ENCODE measurements around the gene NMBR.
"Not testable (repeated sequence)": the region's sequence is repeated elsewhere in the genome, so short reads cannot be mapped to it uniquely, and the experiment has no call there.

Gene NMBR

DNA sequence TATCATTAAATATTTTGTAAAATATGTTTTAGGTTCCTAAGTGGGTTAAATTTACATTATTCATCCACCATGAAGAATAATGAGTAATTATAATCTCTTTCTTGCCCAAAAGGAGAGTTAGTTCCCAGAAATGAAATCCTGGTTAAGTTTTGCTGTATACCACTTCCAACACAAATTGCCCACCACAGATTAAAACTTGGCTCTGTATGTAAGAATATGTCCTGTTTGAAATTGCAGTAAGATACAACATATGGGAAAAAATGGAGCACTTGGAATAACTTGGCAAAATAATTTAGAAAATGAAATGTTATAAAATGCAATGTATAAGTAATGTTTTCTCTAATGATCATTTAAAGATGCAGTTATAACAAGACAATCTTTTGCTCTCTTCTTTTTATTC lies 78.5 kb downstream of the NMBR start:
- TF ChIP-seq, protein P1, sequence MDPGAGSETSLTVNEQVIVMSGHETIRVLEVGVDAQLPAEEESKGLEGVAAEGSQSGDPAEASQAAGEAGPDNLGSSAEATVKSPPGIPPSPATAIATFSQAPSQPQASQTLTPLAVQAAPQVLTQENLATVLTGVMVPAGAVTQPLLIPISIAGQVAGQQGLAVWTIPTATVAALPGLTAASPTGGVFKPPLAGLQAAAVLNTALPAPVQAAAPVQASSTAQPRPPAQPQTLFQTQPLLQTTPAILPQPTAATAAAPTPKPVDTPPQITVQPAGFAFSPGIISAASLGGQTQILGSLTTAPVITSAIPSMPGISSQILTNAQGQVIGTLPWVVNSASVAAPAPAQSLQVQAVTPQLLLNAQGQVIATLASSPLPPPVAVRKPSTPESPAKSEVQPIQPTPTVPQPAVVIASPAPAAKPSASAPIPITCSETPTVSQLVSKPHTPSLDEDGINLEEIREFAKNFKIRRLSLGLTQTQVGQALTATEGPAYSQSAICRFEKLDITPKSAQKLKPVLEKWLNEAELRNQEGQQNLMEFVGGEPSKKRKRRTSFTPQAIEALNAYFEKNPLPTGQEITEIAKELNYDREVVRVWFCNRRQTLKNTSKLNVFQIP (CRISPR knock-in tag; IDR thresholded peaks at IDR 0.05; ENCODE audit: borderline replicate concordance, low read depth) = no peak
- no peak for TF ChIP-seq GLIS3 (CRISPR knock-in tag; IDR thresholded peaks at IDR 0.05)
- ATAC-seq = no peak

DNA sequence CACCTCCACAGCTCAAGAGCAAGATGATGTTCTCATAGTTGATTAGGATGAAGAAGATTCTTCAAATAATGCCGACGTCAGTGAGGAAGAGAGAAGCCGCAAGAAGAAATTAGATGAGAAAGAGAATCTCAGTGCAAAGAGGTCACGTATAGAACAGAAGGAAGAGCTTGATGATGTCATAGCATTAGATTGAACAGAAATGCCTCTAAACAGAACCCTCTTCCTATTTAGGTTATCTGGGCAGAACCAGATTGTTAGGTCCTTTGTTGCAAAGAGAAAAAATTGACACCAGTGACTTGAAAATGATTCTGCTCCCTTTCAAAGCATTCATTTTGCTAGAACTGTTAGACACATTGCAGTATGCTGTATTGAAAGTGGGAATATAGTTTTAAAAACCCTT lies 84.1 kb downstream of the NMBR start:
- not testable (repeated sequence) for ATAC-seq

DNA sequence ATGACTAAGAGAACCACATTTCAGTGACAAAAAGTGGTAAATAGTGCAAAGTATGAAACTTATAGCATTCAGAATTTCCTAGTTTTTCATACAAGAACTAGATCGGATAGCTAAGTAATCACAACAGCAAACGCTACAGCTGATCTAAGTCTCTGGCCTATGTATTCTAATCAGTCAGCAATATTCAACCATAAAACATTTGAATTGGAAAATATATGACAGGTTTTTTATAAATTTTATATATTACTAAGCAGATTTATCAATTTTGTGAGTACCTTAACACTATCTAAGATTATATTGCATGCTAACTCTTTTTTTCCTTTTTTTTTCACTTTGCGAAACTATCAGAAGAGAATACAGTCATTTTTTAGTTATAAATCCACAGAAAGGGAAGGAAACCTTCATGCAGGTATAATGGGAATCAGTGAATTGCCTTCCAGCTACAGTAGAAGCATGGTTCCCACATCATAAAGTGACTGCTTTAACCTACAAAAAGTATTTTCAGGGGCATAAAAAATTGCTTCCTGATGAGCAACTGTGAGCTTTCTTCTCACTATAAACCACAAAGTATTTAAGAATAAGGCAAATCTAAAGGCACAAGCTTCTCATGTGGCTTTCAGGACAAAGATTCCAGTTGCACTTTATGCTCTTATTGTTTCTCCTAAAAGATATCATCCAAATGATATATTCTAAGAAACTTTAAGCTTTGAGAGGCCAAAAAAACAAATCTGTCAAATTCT lies 88.2 kb downstream of the NMBR start:
- TF ChIP-seq ZFP30 (CRISPR knock-in tag; IDR thresholded peaks at IDR 0.05) (no peak), GLIS3 (CRISPR knock-in tag; IDR thresholded peaks at IDR 0.05) (no peak), PPARA (CRISPR knock-in tag; IDR thresholded peaks at IDR 0.05; ENCODE audit: borderline replicate concordance) (no peak), RARB (CRISPR knock-in tag; IDR thresholded peaks at IDR 0.05) (no peak), OSR1 (CRISPR knock-in tag; IDR thresholded peaks at IDR 0.05) (no peak), ZNF70 (CRISPR knock-in tag; IDR thresholded peaks at IDR 0.05) (no peak), ZFP3 (CRISPR knock-in tag; IDR thresholded peaks at IDR 0.05) (no peak), ISL1 (CRISPR knock-in tag; IDR thresholded peaks at IDR 0.05) (no peak), TOX (CRISPR knock-in tag; IDR thresholded peaks at IDR 0.05; ENCODE audit: borderline replicate concordance) (no peak), ZC3H10 (CRISPR knock-in tag; IDR thresholded peaks at IDR 0.05) (no peak), ARNTL (CRISPR knock-in tag; IDR thresholded peaks at IDR 0.05; ENCODE audit: borderline replicate concordance, low read depth) (no peak), CSDC2 (CRISPR knock-in tag; IDR thresholded peaks at IDR 0.05) (no peak)
- TF ChIP-seq, protein P2, sequence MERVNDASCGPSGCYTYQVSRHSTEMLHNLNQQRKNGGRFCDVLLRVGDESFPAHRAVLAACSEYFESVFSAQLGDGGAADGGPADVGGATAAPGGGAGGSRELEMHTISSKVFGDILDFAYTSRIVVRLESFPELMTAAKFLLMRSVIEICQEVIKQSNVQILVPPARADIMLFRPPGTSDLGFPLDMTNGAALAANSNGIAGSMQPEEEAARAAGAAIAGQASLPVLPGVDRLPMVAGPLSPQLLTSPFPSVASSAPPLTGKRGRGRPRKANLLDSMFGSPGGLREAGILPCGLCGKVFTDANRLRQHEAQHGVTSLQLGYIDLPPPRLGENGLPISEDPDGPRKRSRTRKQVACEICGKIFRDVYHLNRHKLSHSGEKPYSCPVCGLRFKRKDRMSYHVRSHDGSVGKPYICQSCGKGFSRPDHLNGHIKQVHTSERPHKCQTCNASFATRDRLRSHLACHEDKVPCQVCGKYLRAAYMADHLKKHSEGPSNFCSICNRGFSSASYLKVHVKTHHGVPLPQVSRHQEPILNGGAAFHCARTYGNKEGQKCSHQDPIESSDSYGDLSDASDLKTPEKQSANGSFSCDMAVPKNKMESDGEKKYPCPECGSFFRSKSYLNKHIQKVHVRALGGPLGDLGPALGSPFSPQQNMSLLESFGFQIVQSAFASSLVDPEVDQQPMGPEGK (CRISPR knock-in tag; IDR thresholded peaks at IDR 0.05; ENCODE audit: borderline replicate concordance) = no peak
- TF ChIP-seq, protein P3, sequence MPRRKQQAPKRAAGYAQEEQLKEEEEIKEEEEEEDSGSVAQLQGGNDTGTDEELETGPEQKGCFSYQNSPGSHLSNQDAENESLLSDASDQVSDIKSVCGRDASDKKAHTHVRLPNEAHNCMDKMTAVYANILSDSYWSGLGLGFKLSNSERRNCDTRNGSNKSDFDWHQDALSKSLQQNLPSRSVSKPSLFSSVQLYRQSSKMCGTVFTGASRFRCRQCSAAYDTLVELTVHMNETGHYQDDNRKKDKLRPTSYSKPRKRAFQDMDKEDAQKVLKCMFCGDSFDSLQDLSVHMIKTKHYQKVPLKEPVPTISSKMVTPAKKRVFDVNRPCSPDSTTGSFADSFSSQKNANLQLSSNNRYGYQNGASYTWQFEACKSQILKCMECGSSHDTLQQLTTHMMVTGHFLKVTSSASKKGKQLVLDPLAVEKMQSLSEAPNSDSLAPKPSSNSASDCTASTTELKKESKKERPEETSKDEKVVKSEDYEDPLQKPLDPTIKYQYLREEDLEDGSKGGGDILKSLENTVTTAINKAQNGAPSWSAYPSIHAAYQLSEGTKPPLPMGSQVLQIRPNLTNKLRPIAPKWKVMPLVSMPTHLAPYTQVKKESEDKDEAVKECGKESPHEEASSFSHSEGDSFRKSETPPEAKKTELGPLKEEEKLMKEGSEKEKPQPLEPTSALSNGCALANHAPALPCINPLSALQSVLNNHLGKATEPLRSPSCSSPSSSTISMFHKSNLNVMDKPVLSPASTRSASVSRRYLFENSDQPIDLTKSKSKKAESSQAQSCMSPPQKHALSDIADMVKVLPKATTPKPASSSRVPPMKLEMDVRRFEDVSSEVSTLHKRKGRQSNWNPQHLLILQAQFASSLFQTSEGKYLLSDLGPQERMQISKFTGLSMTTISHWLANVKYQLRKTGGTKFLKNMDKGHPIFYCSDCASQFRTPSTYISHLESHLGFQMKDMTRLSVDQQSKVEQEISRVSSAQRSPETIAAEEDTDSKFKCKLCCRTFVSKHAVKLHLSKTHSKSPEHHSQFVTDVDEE (CRISPR knock-in tag; IDR thresholded peaks at IDR 0.05) = no peak

DNA sequence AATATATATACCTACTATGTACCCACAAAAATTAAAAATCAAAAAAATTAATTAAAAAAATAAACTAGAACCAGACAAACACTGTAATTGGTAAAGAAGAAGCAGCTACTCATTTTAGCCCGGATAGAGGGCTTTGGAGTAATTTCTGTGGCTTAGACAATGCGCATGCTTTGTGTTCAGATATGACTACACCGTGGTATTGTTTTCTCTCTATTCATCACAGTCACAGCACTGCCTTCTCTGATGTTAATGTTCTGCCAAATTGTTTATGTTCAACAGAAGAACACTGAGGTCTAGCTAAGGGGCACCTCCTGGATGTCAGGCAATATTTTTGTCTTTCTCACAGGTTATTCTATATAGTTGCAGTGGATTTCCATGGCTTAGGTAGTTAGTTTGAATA lies 91.7 kb downstream of the NMBR start:
- ATAC-seq = no peak
- TF ChIP-seq ZNF565 (CRISPR knock-in tag; conservative IDR thresholded peaks at IDR 0.05; ENCODE audit: low read depth) = no peak
- TF ChIP-seq OSR1 (CRISPR knock-in tag; IDR thresholded peaks at IDR 0.05) = no peak
- TF ChIP-seq ARNTL (CRISPR knock-in tag; IDR thresholded peaks at IDR 0.05; ENCODE audit: borderline replicate concordance, low read depth) = no peak
- no peak for TF ChIP-seq SNAI2 (CRISPR knock-in tag; IDR thresholded peaks at IDR 0.05)
- TF ChIP-seq, protein P1 (CRISPR knock-in tag; IDR thresholded peaks at IDR 0.05; ENCODE audit: borderline replicate concordance, low read depth) = no peak
- TF ChIP-seq RARB (CRISPR knock-in tag; IDR thresholded peaks at IDR 0.05) = no peak
- no peak for TF ChIP-seq TOX (CRISPR knock-in tag; IDR thresholded peaks at IDR 0.05; ENCODE audit: borderline replicate concordance)
- no peak for TF ChIP-seq ZFP30 (CRISPR knock-in tag; IDR thresholded peaks at IDR 0.05)
- TF ChIP-seq ZFP3 (CRISPR knock-in tag; IDR thresholded peaks at IDR 0.05) = no peak

More for the DNA sequence above, 88.2 kb downstream of the NMBR start:
- ATAC-seq = no peak

DNA sequence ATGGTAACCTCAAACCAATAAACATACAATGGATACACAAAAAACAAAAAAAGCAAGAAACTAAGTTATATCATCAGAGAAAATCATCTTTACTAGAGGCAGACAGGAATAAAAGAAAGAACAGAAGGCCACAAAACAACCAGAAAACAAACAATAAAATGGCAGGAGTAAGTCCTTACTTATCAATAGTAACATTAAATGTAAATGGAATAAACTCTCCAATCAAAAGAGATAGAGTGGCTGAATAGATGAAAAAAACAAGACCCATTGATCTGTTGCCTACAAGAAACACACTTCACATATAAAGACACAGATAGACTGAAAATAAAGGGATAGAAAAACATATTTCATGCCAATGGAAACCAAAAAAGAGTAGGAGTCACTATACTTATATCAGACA lies 95.5 kb downstream of the NMBR start:
- TF ChIP-seq, protein P3 (CRISPR knock-in tag; IDR thresholded peaks at IDR 0.05) = no peak
- TF ChIP-seq CSDC2 (CRISPR knock-in tag; IDR thresholded peaks at IDR 0.05) (no peak), RARB (CRISPR knock-in tag; IDR thresholded peaks at IDR 0.05) (no peak), ZC3H10 (CRISPR knock-in tag; IDR thresholded peaks at IDR 0.05) (no peak), ZFP3 (CRISPR knock-in tag; IDR thresholded peaks at IDR 0.05) (no peak), PPARA (CRISPR knock-in tag; IDR thresholded peaks at IDR 0.05; ENCODE audit: borderline replicate concordance) (no peak)
- TF ChIP-seq, protein P2 (CRISPR knock-in tag; IDR thresholded peaks at IDR 0.05; ENCODE audit: borderline replicate concordance) = no peak
- ATAC-seq = no peak
